Measurements from ENCODE around the gene AJM1.

Gene AJM1

GRCh38 chr9:136803551-136804508 lies 38.4 kb upstream of the AJM1 start:
- ATAC-seq (replicated peaks), result no peak
- Mint-ChIP-seq H3K36me3 (peaks cover 5 to 14% of the 10 kb centered on the region in 2 donors), H3K4me1 (peaks cover 23 to 60% of the 10 kb centered on the region in 2 donors), H3K9me3 (no peaks in the 10 kb centered on the region), H3K27me3 (peaks cover 0 to 11% of the 10 kb centered on the region in 2 donors), H3K27ac (no peak overlapping the region), H3K4me3 (no peak overlapping the region)
- DNase-seq, result no peak

- Mint-ChIP-seq H3K27me3 (peaks cover 0 to 10% of the 10 kb centered on the region in 2 donors), H3K4me1 (peaks cover 27 to 61% of the 10 kb centered on the region in 2 donors), H3K27ac (no peak overlapping the region), H3K36me3 (peaks cover 10 to 19% of the 10 kb centered on the region in 2 donors), H3K9me3 (no peaks in the 10 kb centered on the region), H3K4me3 (no peak overlapping the region)
- DNase-seq (no peak), ATAC-seq (replicated peaks) (no peak)
These were observed 37.6 kb upstream of the AJM1 start for GRCh38 chr9:136804509-136805206.

- DNase-seq (no peak), ATAC-seq (replicated peaks) (no peak)
- H3K27ac Mint-ChIP-seq, result no peak overlapping the region
- H3K36me3 Mint-ChIP-seq, result peaks cover 11 to 21% of the 10 kb centered on the region in 2 donors
- H3K27me3 Mint-ChIP-seq, result peaks cover 0 to 6% of the 10 kb centered on the region in 2 donors
- no peak overlapping the region for H3K4me3 Mint-ChIP-seq
- H3K4me1 Mint-ChIP-seq, result peaks cover 27 to 60% of the 10 kb centered on the region in 2 donors
- no peaks in the 10 kb centered on the region for H3K9me3 Mint-ChIP-seq
These were observed 37.0 kb upstream of the AJM1 start for GRCh38 chr9:136805207-136805740.

- Mint-ChIP-seq H3K36me3 (peaks cover 14 to 24% of the 10 kb centered on the region in 2 donors), H3K9me3 (no peaks in the 10 kb centered on the region), H3K4me1 (peaks cover 22 to 53% of the 10 kb centered on the region in 2 donors), H3K4me3 (peak overlapping the region; percentile 92 to 96), H3K27ac (no peak overlapping the region), H3K27me3 (peaks cover 0 to 6% of the 10 kb centered on the region in 2 donors)
- ATAC-seq (replicated peaks) (no peak), DNase-seq (no peak)
These were observed 36.2 kb upstream of the AJM1 start for GRCh38 chr9:136806067-136806466.

DNA sequence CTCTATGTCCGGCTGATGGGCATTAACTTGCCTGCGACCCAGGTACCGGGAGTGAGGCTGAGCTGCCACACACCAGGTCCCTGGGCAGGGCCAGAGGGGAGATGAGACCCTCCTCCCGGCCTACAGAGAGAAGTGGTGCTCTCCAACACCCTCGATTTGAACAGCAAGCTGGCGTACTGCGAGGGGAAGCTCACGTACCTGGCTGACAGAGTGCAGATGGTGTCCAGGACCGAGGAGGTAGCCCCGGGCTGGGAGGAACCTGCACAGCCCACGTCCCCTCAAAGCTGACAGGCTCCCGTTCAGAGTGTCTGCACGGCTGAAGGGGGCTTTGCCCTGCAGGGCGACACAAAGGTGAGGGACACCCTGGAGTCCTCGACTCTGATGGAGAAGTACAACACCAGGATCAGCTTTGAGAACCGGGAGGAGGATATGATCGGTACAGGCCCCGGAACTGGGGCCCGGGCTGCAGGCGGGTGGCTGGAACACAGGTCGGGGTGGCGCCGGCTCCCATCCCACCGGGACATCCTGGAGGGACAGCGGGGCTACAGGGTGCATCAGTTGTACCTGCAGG lies 35.6 kb upstream of the AJM1 start:
- H3K27me3 Mint-ChIP-seq, result peaks cover 0 to 6% of the 10 kb centered on the region in 2 donors
- H3K9me3 Mint-ChIP-seq, result no peaks in the 10 kb centered on the region
- peaks cover 14 to 25% of the 10 kb centered on the region in 2 donors for H3K36me3 Mint-ChIP-seq
- H3K4me3 Mint-ChIP-seq, result peak overlapping the region; percentile 92 to 96
- H3K27ac Mint-ChIP-seq, result peak overlapping the region; percentile 96
- peaks cover 19 to 46% of the 10 kb centered on the region in 2 donors for H3K4me1 Mint-ChIP-seq
- DNase-seq (no peak), ATAC-seq (replicated peaks) (no peak)

- Mint-ChIP-seq H3K27me3 (no peaks in the 10 kb centered on the region), H3K4me1 (peaks cover 15 to 40% of the 10 kb centered on the region in 2 donors), H3K4me3 (peak within 1 kb of the TSS; percentile 92 to 96), H3K9me3 (no peaks in the 10 kb centered on the region), H3K36me3 (peaks cover 14 to 25% of the 10 kb centered on the region in 2 donors), H3K27ac (peak within 1 kb of the TSS; percentile 96)
- ATAC-seq (replicated peaks) (peak; percentile 83 to 89), DNase-seq (peak; percentile 75)
These were observed 34.8 kb upstream of the AJM1 start, which contains the start of gene RABL6 for GRCh38 chr9:136807281-136808074. TSS of gene RABL6 (plus strand) at chr9:136807948. CDS start at chr9:136808197, 249 bp downstream.

DNA sequence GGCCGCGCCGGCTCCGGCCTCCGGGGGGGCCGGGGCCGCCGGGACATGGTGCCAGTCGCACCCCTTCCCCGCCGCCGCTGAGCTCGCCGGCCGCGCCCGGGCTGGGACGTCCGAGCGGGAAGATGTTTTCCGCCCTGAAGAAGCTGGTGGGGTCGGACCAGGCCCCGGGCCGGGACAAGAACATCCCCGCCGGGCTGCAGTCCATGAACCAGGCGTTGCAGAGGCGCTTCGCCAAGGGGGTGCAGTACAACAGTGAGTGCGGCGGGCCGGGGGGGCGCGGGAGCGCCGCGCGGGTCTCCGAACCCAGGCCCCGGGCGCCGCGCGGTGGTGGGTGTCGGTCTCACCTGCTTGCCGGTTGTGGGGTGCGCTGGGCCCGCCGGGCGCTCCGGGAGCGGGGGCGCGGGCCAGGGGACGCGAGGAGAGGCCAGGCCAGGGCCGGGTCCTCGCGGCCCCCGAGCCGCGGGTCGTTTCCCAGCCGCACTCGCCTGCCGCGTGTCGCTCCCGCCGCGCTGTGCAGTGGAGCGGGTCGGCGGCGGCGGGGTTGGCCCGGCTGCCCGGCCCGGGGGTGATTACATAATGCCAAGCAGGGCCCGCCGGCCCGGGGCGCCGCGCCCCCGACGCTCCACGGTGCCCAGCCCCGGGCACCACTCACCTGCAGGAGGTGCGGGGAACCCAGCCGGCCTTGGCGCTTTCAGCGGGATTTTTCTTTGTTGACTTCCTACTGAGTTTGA lies 34.0 kb upstream of the AJM1 start:
- ATAC-seq (replicated peaks), result peak; percentile 39 to 42
- H3K4me1 Mint-ChIP-seq, result peaks cover 19 to 46% of the 10 kb centered on the region in 2 donors
- no peak for DNase-seq
- peak overlapping the region; percentile 83 to 84 for H3K4me3 Mint-ChIP-seq
- H3K27ac Mint-ChIP-seq, result peak overlapping the region; percentile 91
- no peaks in the 10 kb centered on the region for H3K9me3 Mint-ChIP-seq
- H3K27me3 Mint-ChIP-seq, result no peaks in the 10 kb centered on the region
- peaks cover 21 to 33% of the 10 kb centered on the region in 2 donors for H3K36me3 Mint-ChIP-seq

DNA sequence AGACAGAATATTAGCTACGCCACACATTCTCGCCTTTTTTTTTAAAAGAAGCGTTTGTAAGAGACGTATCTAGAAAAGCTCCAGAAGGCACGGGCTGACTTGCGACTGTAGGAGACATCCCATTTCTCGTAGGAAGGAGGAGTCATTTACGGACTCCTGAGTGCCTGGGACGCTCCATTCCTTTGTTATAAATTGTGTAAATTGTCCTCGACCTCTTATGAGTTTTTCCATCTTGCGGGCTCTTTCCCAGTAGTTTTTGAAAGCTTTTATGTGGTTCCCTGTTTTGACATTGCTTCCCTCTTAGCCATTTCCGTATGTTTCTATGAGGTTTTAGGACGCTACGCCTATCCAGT lies 33.5 kb upstream of the AJM1 start:
- ATAC-seq (replicated peaks), result no peak
- H3K4me1 Mint-ChIP-seq, result peaks cover 19 to 50% of the 10 kb centered on the region in 2 donors
- H3K4me3 Mint-ChIP-seq, result peak overlapping the region; percentile 83 to 84
- no peaks in the 10 kb centered on the region for H3K9me3 Mint-ChIP-seq
- H3K36me3 Mint-ChIP-seq, result peaks cover 23 to 33% of the 10 kb centered on the region in 2 donors
- no peaks in the 10 kb centered on the region for H3K27me3 Mint-ChIP-seq
- DNase-seq, result no peak
- peak overlapping the region; percentile 91 for H3K27ac Mint-ChIP-seq

DNA sequence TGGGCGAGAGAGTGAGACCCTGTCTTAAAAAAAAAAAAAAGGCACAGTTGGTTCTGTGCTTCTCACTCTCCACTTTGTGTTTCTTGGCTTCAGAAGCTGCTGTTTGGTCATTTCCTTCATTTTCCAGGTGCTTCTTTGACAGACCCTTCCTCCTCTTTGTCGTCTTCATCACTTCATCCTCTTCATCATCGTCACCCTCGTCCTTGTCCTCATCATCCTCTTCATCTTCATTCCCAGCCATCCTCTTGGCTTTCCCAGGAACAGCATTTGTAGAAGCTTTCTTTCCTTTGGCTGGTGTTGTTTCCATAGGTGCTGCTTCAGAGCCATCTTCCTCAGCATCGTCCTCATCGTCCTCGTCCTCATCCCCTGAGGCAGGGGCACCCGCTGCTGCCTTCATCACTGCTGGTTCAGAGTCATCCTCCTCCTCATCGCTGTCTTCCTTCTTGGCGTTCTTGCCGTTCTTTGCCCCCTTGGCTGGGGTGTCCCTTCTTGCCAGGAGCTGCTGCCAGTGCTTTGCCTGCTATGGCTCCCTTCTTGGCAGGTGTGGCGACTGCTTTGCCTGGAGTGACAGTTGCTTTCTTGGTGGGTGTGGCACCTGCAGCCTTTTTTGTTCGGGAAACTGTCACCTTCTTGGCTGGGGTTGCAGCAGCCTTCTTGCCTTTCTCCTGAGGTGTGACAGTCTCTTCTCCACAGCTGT lies 27.4 kb upstream of the AJM1 start:
- H3K4me1 Mint-ChIP-seq, result peaks cover 18 to 32% of the 10 kb centered on the region in 2 donors
- H3K27ac Mint-ChIP-seq, result no peak overlapping the region
- DNase-seq (no peak), ATAC-seq (replicated peaks) (no peak)
- H3K4me3 Mint-ChIP-seq, result peak overlapping the region in 1 of 2 donors; percentile 10
- no peaks in the 10 kb centered on the region for H3K27me3 Mint-ChIP-seq
- H3K9me3 Mint-ChIP-seq, result no peaks in the 10 kb centered on the region
- peaks cover 52 to 55% of the 10 kb centered on the region in 2 donors for H3K36me3 Mint-ChIP-seq

- ATAC-seq (replicated peaks) (no peak), DNase-seq (no peak)
- no peak overlapping the region for H3K27ac Mint-ChIP-seq
- peaks cover 51 to 52% of the 10 kb centered on the region in 2 donors for H3K36me3 Mint-ChIP-seq
- peaks cover 16 to 29% of the 10 kb centered on the region in 2 donors for H3K4me1 Mint-ChIP-seq
- no peaks in the 10 kb centered on the region for H3K27me3 Mint-ChIP-seq
- no peak overlapping the region for H3K4me3 Mint-ChIP-seq
- no peaks in the 10 kb centered on the region for H3K9me3 Mint-ChIP-seq
These were observed 26.9 kb upstream of the AJM1 start for GRCh38 chr9:136815422-136815782.

GRCh38 chr9:136820971-136821825 lies 21.1 kb upstream of the AJM1 start:
- Mint-ChIP-seq H3K27ac (no peak overlapping the region), H3K4me1 (peaks cover 7 to 10% of the 10 kb centered on the region in 2 donors)
- ATAC-seq (replicated peaks), result peak; percentile 29 to 33

More at GRCh38 chr9:136820971-136821825, 21.1 kb upstream of the AJM1 start:
- Mint-ChIP-seq H3K4me3 (peak overlapping the region; percentile 73 to 80), H3K36me3 (peaks cover 35 to 39% of the 10 kb centered on the region in 2 donors), H3K9me3 (no peaks in the 10 kb centered on the region), H3K27me3 (no peaks in the 10 kb centered on the region)
- DNase-seq, result no peak

All from stimulated activated naive B cell treated with anti-CD40 and anti-IgM and Interleukin-4, amounts not matched to agents 10 μg/mL and 1 μg/mL and 100 μg/mL, for 72 hours (primary cell).